ENCODE measurements around the gene HOXC12. TPM values are rescaled to one million over a fixed set of nuclear protein-coding genes. Genes with fewer than 3 reads are reported as not detected.

The HOXC12 gene
- polyA plus RNA-seq (ENCODE audit: insufficient read depth in 1 of 5, insufficient read length in 5 of 5, low replicate concordance in 1 of 5), result not detected
- long read RNA-seq, donor 1, result 0 reads
- long read RNA-seq, donor 2, result 0 reads
- long read RNA-seq, donor 3, result 0 reads
- long read RNA-seq, donor 4, result 0 reads
- long read RNA-seq, donor 5, result 0 reads
- long read RNA-seq, donor 6, result 0 reads
- long read RNA-seq, donor 7, result 0 reads
- long read RNA-seq, donor 8, result 0 reads

DNA sequence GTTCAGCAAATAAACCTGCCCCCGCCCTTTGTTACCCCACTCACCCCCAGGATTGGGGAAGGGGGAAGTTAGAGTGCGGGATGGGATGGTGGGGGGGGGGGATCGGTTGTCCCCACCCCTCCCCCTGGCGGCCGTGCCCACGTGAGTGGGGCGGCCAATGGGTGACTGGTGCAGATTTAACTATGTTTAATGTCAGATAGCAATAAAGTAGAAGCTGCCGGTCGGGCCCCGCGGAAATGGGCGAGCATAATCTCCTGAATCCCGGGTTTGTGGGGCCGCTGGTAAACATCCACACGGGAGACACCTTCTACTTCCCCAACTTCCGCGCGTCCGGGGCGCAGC, at the start of gene HOXC12:
Gene HOXC12, plus strand, starts transcription at position 210 of the 342 bp plus-strand sequence. Its CDS starts 27 bp downstream, at position 237.
- no peak for DNase-seq

GRCh38 chr12:53907103-53907502, 47.6 kb upstream of the HOXC12 start:
- DNase-seq, result no peak

- no peak for DNase-seq
Observed at GRCh38 chr12:53916788-53917655, 37.7 kb upstream of the HOXC12 start.

GRCh38 chr12:53924521-53925405, 29.9 kb upstream of the HOXC12 start:
- DNase-seq, result no peak

DNA sequence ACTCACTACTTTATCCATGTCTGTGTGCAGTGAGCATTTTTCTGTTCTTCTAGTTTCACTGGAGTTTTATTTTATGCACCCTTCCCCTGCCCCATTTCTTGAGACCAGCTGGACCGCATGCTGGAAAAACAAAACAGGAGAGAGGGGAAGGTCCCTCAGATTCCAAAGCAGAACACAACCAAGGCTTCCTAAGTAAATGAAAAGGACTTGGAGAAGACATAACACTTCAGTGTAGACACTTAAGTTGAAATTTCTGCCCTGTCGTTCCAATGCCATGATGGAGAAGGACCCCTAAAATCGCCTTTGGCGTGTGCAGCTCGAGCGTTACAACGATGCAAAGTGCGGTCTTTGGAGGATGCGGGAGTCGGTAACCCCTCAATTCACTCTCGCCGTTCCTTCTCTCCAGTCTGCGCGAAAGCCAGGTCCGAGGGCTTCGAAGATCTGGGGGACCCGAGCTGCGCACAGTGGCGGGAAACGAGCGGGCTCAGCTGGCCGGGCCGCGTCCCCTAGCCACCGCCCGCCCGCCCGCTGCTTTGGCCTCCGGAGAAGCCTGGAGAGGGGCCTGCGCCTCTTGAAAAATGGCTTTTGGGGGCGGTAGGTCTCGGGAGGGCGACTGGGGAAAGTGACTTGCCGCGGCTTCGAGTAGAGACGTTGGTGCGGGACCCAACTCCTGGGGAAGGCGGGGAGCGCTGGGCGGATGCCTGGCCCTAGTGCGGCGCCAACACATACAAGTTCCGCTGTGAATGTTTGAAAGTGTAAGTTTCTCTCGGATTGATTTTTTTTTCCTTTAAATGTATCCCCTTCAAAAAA, 27.3 kb upstream of the HOXC12 start:
- DNase-seq, result no peak

GRCh38 chr12:53928054-53928835, 26.5 kb upstream of the HOXC12 start:
- no peak for DNase-seq

DNA sequence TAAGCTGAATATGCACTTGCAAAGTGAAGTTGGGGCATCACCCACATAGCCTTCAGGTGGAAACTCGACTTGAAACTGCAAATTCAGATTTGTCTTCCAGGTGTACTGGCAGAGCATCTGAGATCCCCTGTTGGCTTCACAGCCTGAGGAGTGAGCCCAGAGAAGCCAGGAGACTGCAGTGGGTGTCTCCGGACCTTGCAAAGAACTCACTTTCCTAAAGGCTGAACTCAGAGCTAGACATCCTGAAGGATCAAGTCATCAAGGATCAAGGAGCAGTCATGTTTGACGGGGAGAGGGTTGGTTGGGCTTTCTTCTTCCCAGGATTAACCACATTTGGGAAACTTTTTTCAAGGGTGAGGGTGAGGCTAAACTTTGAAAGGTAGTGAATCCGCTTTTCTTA, 25.2 kb upstream of the HOXC12 start:
- no peak for DNase-seq

GRCh38 chr12:53930591-53931255, 24.0 kb upstream of the HOXC12 start:
- DNase-seq, result no peak

DNA sequence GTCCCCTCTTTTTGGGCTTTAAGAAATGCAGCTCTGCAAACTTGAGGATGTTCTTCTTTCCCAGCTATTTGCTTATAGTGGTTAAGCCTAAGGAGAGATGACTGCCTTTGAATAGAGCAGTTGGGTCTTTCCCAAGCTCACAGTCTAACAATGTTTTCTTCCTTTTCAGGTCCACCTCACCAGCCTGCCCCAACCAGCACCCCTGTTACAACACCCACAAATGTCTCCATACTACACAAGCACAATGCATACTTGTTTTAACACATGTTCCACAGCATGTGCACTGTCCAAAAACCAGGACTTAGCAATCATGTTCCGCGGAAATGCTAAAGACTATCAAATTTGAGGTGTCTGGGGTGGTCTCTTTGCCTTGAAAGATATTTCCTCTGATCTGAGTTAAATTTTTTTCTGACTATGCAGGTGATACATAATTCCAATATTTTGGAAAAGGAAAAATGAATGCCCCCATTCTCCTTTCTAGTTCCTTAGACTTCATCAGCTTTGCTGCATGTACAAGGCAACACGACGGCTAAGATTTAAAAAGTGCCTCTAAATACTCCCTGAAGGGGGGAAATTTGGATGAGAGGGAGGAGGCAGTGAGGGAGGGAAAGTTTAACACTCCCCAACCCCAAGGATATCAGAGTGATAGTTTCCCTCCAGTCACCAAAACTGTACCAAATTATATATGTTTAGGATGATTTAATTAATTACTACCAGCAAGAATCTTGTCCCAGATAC, 22.7 kb upstream of the HOXC12 start:
- no peak for DNase-seq

DNA sequence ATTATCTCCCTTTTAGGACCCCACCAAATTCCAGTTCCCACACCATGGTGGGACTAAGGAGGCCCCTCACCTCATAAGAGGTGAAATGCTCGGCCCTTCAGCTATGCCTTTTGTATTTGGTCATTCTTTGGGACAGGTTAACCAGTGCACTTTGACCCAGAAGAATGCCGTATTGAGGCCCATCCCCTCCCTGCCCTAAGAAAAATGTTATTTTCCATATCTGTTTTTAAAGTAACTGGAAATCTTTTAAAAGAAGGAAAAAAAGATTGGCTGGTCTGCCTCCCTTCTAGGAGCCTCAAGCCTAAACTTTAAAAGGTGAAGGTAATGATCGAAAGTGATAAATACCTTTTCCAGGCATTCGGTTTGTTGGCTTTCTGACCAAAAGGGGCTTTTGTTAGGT, 21.8 kb upstream of the HOXC12 start:
- no peak for DNase-seq

- no peak for DNase-seq
Observed at GRCh38 chr12:53935383-53936341, 19.0 kb upstream of the HOXC12 start.

DNA sequence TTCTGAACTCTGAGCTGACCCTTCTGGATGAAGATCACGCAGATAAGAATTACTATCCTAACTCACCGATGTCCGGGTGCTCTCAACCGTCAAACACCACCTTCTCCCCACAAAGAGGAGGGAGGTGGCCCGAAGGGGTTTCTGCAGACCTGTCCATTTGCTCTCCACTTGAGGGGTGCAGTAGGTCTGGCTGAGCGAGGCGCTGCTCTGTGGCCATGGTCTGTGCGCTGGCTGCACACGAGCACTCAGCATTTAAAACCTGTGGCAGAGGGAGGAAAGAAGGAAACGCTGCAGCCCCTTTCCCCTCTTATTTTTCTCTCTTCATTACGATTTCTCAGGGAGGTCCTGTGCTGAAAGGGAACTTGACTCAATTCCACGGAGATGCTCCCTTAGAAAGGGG, 17.6 kb upstream of the HOXC12 start:
- no peak for DNase-seq

DNA sequence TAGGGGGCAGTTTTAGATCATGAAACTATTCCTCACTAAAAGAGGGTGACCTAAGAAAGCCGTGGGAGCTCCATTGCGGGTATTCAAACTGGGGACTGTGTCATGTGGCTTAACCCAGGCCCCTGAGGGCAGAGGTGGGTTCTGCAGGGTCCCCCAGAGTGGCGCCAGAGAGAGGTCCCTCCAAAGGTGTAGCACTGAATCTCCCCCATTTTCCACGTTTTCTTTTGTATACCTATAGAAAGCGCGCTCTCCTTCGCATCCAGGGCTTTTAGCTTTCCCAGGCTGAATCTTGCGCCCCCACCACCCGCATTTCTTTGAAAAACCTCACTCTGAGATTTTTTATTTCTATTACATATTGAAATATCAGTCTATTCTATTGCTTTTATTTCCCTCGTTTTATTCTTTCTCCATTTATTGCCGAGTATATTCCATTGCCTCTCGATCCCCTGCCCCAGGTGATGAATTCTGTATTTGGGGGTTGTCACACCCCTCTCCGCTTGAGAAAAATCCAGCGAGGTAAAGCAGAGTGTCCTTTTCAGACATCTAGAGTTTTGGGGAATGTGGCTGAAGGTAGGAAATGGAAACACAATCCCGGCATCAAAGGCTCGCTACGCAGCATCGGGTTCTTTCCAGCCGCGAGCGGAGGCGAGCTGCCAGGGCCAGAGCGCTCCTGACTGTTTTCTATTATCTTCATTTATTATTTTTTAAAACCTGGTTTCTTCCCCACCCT, 16.9 kb upstream of the HOXC12 start:
- DNase-seq, result no peak

DNA sequence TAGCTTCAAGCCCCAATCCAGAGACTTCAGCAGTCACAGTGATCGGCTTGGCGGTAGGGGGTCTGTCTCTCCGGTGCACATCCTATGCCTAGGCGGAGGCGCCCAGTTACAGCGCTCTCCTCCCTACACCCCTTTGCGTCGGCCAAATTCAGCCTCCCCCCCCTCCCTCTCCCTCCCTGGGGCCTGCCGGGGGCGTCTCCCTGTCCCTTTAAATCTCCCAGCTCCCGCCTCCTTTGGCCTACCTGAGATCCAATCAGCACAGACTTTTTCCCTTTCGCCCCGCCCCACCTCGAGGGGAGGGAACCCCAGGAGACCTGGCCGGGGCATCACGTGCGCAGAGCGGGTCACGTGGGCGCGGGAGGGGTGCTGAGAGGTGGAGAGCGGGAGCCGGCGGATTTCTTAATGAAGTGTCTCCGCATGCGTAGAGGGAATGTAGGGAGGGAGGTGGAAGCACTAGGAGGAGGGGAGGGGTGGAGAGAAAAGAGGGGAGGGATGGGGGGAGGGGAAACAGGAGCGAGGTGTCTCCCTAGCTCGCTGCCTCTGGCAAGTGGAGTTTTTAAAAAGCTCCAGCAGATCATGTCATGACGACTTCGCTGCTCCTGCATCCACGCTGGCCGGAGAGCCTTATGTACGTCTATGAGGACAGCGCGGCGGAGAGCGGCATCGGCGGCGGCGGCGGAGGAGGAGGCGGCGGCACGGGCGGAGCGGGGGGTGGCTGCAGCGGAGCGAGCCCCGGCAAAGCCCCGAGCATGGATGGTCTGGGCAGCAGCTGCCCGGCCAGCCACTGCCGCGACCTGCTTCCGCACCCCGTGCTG, 16.2 kb upstream of the HOXC12 start, which contains the start of gene HOXC13:
Gene HOXC13, plus strand, starts transcription at position 506 of the 815 bp plus-strand sequence. Its CDS starts 76 bp downstream, at position 582.
- peak; percentile 44 to 62 for DNase-seq

DNA sequence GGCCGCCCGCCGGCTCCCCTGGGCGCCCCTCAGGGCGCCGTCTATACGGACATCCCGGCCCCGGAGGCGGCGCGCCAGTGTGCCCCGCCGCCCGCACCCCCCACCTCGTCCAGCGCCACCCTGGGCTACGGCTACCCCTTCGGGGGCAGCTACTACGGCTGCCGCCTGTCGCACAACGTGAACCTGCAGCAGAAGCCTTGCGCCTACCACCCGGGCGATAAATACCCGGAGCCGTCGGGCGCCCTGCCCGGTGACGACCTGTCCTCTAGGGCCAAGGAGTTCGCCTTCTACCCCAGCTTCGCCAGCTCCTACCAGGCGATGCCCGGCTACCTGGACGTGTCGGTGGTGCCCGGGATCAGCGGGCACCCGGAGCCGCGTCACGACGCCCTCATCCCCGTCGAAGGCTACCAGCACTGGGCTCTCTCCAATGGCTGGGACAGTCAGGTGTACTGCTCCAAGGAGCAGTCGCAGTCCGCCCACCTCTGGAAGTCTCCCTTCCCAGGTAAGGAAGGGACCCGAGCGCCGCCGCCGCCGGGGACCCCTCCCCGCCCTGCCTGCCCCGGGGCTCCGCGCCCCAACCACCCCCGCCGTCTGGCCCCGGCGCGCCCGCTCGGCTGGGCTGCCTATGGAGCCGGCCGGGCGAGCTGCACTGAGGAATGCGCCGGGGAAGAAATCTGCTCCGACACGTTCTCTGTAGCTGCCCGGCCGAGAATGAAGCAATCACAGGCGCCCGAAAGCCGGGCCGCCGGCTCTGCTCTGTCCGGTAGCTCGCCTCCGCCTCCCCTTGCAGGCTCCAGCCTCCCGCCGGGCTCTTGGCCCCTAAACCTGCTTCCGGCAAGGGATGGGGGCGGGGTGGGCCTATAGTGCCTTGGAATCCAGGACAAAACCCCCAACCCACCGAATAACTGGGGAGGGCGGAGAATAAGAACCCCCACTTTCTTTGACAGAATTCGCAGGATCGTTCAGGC, 15.3 kb upstream of the HOXC12 start:
- peak; percentile 26 to 37 for DNase-seq
